Activated CD4-positive, alpha-beta T cell treated with anti-CD3 and anti-CD28 coated beads for 1 hour (primary cell): Measurements from ENCODE around the gene ZSCAN18.

ENCODE experiments used
- DNase-seq: peaks from one replicate; pipeline ENCODE4 v3.0.0-alpha.2; 2020

ZSCAN18 gene

DNA sequence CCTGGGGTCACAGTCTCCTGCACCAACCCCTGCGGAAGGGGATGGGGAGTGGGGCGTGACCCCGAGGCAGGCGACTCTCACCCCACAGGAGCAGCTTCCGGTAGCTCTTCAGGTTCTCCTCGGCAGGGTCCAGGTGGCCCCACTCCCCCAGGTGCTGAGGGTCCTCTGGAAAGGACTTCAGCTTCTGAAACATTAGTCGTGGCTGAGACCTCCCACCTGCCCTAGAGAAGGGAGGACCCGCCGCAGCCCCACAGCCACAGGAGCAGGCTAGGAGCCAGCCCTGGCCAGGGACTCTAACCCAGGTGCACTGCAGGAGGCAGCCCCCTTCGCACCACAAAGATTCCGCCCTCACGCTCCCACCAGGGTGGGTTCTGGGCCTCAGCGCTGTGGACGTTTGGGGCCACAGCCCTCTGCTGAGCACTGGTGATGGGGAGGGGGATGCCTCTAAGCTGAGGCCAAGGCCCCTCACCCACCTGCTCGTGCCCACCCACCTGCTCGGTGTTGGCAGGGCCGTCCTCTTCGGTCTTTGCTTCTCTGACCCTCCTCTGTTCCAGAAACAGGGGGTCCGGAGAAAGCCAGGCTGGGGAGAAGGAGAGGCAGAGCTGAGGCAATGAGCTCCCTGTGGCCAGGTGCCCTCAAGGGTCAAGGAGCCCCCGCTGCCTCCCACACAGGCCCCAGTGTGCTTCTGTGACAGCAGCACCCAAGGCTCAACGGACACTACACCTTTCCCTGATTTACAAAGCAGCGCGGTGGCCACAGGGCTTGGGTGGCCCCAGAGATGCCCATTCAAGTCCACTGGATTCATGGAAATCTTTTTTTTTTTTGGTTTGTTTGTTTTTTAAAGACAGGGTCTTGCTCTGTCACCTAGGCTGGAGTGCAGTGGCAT lies 11.0 kb downstream of the ZSCAN18 start:
- DNase-seq: no peak

DNA sequence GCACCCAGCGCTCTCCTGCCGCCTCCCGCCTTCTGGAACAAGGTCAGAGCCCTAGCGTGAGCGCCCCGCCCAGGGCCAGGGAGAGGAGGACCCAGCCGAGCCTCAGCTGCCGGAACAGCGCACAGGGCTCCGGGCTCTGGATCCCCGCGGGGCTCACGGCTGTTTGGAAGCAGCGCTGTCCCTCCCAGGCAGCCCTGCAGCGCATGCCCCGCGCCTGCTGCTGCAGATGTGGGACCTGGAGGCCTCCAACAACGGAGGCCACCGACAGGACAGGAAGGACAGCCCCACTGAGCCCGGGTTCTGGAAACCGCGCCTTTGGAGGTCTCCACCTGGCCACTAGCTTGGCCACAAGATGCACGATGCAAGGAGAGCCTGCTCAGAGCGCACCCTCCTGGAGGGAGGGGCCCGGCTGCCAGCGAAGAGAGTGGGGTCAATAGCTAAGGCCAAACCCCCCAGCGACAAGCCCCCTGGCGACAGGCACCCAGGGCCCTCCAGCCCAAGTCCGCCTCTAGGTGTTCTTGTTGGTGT lies 12.6 kb downstream of the ZSCAN18 start:
- DNase-seq: no peak

DNA sequence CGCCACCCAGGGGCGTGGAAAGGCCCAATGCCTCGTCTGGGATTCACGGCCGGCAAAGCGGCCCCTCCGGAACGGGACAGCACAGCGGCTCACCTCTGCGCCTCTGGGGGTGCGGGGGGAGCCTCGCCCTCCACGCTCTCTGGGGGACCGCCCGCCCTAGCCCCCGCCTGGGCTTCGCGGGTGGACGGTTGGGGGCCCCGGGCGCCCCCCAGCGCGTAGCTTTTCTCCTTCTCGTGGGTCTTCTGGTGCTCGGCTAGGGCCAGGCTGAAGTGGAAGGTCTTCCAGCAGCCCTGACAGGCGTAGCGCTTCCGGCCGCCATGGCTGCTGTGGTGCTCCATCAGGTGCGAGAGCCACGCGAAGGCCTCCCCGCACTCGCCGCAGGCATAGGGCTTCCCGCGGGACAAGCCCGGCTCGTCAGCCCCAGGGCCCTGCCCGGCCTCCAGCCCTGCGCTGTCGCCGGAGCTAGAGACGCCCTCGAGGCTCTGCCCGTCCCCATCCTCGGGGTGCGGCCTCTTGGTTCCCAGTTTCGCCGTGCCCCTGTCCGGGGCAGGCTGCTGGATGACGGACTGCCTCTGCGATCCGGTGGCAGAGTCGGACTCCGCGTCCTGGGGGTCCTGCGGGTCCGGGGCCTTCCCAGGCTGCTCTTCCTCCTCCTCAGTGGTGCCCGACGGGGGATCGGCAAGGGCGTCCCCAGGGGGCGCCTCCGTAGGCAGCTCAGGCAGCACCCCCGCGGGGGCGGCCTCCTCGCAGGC lies 13.3 kb downstream of the ZSCAN18 start:
- no peak for DNase-seq

DNA sequence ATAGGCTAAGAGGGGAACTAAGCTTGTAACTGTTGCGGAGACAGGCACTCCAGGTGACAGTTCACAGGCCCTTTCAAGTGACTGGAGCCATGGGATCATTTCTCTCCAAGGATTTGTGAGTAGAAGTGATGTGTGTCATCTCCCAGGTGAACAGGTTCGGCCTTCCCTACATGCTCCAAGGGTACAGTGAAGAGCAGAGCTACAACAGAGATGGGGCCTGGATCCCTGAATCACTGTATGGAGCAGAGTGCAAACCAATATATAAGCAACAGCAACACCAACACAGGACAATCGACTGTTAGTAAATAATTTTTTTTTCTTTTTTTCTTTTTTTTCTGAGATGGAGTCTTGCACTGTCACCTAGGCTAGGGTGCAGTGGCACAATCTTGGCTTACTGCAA lies 15.0 kb downstream of the ZSCAN18 start:
- no peak for DNase-seq

DNA sequence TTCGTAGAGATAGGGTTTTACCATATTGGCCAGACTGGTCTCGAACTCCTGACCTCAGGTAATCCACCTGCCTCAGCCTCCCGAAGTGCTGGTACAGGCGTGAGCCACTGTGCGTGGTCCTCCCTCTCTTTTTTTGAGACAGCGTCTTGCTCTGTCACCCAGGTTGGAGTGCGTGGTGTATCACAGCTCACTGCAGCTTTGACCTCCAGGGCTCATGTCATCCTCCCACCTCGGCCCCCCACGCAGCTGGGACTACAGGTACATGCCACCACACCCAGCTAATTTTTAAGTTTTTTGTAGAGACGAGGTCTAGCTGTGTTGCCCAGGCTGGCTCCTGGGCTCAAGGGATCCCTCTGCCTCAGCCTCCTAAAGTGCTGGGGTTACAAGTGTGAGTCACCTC lies 18.2 kb downstream of the ZSCAN18 start:
- DNase-seq: no peak

DNA sequence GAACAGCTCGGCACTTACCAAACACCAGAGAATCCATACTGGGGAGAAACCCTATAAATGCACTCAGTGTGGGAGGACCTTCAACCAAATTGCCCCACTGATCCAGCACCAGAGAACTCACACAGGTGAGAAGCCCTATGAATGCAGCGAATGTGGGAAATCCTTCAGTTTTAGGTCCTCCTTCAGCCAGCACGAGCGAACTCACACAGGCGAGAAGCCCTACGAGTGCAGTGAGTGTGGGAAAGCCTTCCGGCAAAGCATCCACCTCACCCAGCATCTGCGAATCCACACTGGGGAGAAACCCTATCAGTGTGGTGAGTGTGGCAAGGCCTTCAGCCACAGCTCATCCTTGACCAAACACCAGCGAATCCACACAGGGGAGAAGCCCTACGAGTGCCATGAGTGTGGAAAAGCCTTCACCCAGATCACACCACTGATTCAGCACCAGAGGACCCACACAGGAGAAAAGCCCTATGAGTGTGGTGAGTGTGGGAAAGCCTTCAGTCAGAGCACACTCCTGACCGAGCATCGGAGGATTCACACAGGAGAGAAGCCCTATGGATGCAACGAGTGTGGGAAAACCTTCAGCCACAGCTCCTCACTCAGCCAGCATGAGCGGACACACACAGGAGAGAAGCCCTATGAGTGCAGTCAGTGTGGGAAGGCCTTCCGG lies 30.7 kb downstream of the ZSCAN18 start:
- no peak for DNase-seq

DNA sequence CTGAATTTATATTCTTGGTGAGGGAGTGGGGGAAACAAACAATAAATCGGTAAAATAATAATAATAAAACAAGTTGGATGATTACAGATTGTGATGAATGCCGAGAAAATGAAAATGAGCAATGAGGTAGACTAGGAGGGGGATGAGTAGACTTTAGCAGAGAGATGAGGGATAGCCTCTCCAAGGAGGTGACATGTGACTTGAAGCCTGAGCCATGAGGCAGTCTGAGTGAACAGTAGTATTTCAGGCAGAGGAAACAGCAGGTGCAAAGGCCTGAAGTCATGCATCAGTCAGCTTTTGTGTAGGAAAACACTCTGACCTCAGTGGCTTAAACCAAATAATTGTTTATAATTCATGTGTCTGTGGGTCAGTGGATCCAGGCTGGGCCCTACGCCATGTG lies 34.3 kb downstream of the ZSCAN18 start:
- DNase-seq: no peak

DNA sequence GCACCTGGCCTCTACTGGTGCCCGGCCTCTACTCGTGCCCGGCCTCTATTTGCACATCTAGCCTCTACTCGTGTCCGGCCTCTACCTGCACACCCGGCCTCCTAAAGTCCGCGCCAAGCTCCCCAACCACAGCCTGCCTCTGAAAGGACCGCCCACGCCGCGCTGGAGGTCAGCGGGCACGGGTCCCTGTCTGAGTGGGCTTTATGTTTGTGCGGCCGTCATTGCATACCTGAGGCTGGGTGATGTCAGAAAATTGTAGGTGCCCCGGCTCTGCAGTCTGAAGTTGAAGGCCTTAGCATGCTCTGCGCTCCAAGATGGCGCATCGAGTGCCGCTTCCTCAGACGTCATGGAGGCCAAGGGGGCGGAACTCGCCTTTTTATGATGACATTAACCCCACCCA lies 37.8 kb downstream of the ZSCAN18 start:
- DNase-seq: no peak

DNA sequence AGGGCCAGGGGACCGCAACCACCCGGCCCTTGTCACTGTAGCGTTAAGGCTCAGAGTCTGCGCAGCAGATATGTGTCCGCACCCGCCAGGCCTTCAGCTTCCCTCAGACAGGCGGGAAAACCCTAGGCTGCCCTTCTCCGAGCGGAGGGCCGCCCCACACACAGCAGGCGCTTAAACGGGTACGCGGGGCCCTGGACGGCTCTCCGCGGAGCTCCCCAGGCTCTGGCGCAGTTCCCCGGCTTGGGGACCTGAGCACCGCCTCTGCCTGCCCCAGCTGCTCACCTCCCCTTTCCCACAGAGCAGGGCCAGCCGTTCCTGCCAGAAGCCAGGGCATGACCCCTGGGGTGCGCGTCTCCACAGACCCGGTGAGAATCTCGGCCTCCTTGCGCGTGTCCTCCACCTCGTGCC lies 38.4 kb downstream of the ZSCAN18 start:
- DNase-seq: no peak

DNA sequence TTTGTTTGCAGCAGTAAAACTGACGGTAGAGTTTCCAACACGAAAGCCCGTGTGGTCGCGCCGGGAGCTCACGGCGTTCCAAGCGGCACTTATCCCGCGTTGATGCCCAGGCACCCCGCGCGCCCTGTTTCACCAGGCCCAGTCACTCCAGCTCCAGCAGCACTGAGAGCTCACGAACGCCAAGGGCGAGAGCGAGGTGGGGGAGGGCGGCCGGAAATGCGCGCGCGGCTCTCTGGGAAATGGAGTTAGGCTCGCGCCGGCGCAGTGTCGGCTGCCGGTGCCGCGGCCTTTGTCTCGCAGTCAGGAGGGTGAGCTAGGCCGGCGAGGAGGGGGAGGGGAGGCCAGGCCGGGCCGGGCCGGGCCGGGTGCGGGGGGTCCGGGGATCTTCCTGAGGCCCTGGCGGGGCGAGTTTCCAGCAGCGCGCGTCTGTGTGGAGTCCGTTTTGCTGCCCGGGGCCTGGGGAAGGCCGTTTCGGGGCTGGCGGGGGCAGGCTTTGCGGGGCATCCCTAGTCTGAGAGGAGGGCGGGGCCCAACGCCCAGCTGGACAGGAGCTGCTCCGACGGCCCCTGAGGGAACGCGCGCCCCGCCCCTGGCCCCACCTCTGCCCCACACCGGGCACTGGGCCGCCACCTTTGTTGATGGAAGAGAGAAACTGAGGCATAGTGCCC lies 38.9 kb downstream of the ZSCAN18 start, which contains the start of gene ZNF135:
Gene ZNF135, plus strand, starts transcription at position 280 of the 668 bp plus-strand sequence. CDS start 721 bp downstream, outside the sequence.
- peak; percentile 40 for DNase-seq

DNA sequence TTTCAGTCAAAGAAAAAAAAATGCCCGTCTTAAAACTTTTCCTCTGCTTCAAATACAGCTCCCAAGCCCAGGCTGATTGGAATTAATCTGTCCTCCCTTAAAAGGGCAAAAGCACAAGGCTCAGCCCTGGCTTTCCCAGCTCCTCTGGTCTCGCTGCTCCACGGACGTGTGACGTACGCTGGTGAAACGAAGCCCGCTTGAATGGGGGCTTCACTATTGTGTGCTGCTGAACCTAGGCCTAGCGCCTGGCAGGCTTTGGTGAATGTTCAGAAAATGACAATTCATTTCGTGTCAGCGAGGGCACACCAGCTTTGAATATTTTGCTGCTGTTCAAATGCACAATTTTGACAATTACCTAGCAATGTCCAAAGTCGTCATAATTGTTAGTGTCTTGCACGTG lies 39.6 kb downstream of the ZSCAN18 start:
- no peak for DNase-seq

DNA sequence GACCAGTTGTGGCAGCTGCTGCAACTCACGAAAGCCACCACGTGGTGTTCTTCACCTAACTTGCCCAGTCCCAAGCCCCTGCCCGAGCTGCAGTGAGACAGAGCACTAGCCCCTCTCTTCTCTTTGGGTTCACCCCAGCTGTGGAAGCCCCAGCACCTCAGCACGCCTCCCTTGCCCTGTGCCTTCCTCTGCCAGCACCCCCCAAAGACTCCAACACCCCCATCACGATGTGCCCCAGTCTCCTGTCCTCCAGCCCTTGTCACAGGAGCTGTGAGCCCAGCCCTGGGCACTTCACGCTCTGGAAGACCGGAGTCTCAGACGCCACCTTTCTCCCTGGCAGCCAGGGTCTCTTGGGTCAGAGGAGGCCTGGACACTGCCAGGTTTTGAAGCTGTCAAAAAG lies 41.2 kb downstream of the ZSCAN18 start:
- no peak for DNase-seq

DNA sequence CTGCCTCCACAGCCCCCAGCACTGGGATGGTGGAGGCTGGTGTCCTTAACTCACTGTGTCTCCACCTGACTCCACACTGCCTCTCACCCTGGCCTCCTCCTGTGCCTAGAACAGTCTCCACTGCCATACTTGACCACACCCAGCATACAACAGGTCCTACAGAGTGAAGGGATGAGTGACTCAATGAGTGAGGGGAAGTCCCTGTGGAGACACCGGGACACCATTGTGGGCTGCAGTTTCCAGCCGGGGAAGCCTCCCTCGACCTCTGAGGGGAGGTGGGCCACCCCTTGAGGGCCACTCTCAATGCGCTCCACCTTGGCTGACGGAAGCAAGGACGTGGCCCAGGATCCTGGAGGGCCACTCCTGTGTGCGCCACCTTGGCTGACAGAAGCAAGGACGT lies 41.8 kb downstream of the ZSCAN18 start:
- no peak for DNase-seq

DNA sequence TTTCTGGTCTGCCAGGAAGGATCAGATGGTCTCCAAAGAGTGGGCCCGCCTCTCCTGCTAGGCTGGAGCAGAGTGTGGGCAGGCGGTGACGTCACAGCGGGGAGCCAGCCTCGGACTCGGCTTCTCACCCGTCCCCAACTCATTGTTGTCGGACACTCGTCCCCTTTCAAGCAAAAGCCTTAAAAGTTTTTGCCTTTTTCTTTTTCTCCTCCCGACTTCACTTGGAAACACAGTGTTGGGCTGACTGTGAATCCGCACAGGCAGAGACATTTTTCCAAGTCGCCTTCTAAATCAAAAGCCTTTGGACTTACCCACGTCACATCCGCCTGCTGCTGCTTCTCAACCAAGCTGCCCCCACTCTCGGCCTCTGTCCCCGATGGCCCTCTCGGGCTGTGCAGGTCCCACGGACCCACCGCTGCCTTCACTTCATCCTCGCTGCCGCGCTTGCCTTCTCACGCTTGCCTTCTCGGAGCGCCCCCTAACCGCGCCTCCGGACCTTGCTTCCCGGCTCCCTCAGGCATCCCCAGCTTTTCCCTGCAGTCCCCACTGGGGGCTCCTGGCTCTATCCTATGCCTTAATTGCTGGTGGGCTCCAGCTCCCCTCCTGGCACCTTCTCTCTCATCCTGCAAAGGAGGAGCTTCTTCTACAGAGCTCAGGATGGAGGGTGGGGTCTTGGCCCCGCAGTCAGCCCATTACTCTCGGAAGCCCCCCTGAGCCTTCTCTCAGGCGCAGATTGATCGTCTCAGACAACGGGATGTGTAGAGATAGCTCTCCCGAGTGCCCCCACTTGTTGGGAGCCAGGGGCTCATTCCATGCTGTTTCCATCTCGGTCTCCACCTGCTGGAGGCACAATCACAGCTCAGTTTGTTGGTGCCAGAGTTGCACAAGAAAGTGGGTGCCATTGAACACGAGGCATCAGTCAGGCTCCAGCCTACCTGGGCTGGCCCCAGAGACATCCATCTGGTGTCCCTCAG lies 42.8 kb downstream of the ZSCAN18 start:
- DNase-seq: no peak

DNA sequence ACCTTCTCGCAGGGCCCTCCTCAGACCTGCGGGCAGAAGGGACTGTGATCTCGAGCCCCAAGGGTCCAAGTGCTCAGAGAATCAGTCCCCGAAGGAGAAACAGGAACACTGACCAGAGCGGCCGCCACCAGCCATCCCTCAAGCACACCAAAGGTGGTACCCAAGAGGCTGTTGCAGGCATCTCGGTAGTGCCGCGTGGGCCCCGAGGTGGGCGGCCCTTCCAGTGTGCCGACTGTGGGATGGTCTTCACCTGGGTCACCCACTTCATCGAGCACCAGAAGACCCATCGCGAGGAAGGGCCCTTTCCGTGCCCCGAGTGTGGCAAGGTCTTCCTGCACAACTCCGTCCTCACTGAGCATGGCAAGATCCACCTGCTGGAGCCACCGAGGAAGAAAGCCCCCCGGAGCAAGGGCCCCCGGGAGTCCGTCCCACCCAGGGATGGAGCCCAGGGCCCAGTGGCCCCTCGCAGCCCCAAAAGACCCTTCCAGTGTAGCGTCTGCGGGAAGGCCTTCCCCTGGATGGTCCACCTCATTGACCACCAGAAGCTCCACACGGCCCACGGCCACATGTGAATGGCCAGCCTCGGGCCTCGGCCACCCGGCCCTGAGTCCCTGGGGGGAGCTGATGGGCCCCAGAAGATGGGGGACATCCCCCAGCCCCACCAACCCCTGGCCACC lies 44.4 kb downstream of the ZSCAN18 start:
- no peak for DNase-seq

DNA sequence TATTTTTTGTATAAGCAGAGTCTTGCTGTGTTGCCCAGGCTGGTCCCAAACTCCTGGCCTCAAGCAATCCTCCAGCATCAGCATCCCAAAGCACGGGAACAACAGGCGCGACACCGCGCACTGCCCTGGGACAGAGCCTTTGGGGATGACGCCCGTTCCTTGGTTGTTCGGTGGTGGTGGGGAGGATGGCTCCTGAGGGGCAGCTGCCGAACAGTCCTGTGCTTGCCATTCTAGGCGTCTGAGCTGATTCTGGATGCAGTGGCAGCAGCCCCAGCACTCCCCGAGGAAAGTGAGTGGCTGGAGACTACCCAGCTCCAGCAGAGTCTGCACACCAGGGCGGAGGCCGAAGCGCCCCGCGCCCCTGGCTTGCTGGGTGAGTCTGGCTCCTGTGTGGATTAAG lies 45.8 kb downstream of the ZSCAN18 start:
- no peak for DNase-seq

DNA sequence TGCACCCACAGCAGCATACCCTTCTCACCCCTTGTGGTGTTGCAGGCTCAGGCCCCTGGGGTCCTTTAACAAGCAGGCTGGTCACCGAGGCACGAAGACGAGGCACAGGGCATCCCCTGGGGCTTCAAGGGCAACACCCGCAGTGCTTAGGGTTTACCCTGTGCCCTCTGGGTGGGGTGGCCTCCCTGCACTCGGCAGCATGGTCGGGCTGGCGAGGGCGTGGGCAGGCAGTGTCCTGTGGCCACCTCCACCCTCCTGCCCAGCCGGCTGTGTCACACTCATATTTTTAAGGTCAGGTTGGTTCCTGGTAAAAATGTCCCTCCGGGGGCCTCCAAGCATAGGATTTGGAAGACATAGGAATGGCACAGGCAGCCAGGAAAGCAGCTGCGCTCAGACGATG lies 50.4 kb downstream of the ZSCAN18 start:
- no peak for DNase-seq

DNA sequence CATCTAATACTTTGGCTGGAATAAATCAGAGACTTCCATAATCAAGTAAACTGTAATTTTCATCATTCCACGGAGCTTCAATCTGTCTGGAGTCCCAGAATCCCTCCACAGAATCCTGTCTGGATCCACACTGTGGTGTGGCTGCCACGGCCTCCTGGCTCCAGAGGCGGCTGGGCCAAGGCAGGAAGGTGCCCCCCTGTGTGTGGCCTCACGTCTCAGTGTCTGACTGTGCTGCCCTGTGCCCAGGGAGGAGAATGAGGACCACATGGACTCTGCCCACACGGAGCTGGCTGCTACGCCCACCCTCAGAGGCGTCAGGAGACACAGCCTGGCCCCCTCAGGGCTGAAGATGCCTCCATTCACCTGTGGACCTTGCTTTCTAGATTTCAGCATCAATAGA lies 51.2 kb downstream of the ZSCAN18 start:
- DNase-seq: no peak

DNA sequence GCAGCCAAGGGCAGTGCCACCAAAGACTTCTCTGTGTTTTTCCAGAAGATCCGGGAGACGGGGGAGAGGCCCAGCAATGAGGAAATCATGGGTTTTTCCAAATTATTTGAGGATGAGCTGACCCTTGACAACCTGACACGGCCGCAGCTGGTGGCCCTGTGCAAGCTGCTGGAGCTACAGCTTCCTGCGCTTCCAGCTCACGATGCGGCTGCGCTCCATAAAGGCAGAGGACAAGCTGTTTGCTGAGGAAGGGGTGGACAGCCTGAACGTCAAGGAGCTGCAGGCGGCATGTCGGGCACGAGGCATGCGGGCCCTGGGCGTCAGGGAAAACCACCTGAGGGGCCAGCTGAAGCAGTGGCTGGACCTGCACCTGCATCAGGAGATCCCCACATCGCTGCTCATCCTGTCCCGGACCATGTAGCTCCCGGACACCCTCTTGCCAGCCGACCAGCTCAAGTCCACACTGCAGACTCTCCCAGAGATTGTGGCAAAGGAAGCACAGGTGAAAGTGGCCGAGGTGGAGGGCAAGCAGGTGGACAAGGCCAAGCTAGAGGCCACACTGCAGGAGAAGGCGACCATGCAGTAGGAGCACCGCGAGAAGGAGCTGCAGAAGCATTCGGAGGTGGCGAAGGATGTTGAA lies 52.5 kb downstream of the ZSCAN18 start:
- no peak for DNase-seq

DNA sequence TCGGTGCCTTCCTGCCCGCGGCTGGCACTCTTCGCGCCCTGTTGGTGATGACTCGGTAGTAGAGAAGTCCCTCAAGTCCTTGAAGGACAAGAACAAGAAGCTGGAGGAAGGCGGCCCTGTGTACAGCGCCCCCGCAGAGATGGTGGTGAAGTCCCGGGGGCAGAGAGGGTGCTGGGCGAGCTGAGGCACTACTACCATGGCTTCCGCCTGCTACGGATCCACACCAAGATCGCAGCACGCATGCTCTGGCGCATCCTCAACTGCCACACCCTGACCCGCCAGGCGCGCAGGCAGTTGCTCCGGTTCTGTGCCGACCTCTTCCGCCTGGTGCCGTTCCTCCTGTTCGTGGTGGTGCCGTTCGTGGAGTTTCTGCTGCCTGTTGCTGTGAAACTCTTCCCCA lies 53.1 kb downstream of the ZSCAN18 start:
- no peak for DNase-seq
